Measurements from ENCODE around the gene TRIM4. TPM values are rescaled to one million over a fixed set of nuclear protein-coding genes. Genes with fewer than 3 reads are reported as not detected.

Gene TRIM4
- total and polyA plus RNA-seq, 4 donors, result 16.4 to 33.4 (median 22.5) TPM

DNA sequence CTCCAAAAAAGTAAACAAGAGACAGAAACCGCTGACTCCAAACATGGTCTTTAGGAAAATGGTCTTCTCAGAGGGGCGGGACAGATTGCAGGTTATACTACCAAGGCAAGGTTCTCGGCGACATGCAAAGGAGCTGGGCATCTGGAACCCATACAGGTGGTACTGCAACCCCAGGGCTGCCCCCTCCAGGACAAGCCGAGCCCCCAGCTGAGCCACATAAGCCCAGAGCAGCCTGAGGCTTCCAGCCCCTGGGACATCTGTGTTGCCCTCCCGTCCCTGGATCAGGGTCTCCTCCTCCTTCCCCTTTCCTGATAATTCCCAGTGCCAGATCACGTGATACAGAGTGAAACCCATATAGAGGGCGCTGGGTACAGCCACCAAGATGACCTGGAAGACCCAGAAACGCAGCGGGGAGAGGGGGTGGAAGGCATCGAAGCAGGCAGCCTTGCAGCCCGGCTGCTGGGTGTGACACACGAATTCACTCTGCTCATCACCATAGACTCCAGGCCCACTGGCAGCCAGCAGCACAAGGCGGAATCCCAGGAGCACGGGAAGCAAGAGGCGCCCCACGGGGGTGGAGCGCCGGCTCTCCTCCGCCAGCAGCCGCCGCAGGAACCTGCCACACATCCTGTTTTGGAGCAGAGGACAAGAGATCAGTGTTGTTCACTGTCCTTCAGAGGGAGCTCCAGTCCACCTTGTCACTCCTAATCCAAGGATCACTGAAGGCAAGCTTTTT, 9.8 kb upstream of the TRIM4 start, which contains the start of gene GJC3:
Gene GJC3 (minus strand): TSS at position 627 of the 736 bp plus-strand sequence. CDS start 0 bp downstream, at position 627.
- no peak within 1 kb of the TSS for H3K27ac ChIP-seq (ENCODE audit: low read depth in 1 of 2, low read length in 2 of 2)
- H3K27me3 ChIP-seq (ENCODE audit: control insufficient read depth in 1 of 2, insufficient read depth in 2 of 2, low read length in 1 of 2), result peaks cover 0 to 2% of the 10 kb centered on the region in 2 donors
- no peaks in the 10 kb centered on the region for H3K4me1 ChIP-seq (ENCODE audit: control insufficient read depth in 1 of 2, insufficient read depth in 2 of 2, low read length in 2 of 2)
- WGBS, 2 donors, result 20 to 21% methylated on average over 22 of the region's 22 CpGs
- no peak within 1 kb of the TSS for H3K4me3 ChIP-seq (ENCODE audit: low read length in 2 of 2)
- H3K9me3 ChIP-seq (ENCODE audit: control insufficient read depth, low read length), result peaks cover 3% of the 10 kb centered on the region
- H3K36me3 ChIP-seq (ENCODE audit: control insufficient read depth in 1 of 2, insufficient read depth in 2 of 2, low read length in 1 of 2), result no peaks in the 10 kb centered on the region
- DNase-seq (peak; percentile 56 to 76), ATAC-seq (ENCODE audit: low FRiP score) (peak; percentile 56)
- intact Hi-C loops (cut with DNase I), result no loop called here

DNA sequence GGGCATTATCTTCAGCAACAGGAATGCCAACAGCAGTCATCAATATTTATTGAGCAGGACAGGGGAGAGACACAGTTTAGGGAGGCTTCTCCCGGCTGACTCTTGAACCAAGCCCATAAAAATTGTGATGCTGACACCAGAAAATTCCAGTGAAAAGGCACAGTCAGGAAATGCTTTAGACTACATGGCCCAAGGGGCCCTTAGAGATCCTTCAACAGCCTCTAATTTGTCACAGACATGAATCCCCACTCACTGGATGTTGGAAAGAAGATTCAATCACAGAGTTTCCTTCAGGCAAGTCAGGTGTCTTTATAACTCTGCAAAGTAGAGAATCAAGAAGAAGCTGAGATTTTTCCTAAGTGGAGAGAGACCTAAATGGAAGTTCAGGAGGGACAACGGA, 8.9 kb upstream of the TRIM4 start:
- intact Hi-C loops (cut with DNase I), result no loop called here
- 37 to 48% methylated on average over 2 of the region's 2 CpGs for WGBS, 2 donors
- no peak for ATAC-seq (ENCODE audit: low FRiP score)

DNA sequence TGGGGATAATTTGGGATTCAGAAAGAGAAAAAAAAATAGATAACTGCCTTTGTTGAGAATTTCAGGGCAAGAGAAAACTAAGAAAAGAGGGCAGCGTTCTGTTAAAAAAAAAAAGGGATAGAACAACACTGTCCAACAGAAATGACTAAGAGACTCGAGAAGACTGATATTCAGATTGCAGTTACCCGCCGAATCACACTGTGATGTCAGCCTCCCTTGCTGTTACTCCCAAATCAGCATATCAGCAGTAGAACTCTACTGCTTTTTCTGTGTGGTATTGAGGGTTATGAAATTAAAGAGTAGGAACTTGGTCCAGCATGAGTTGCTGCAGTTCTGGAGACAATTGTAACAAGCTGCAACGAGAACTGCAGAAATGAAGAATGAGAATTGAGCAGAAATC, 8.2 kb upstream of the TRIM4 start:
- no peaks in the 10 kb centered on the region for H3K4me1 ChIP-seq (ENCODE audit: control insufficient read depth in 1 of 2, insufficient read depth in 2 of 2, low read length in 2 of 2)
- peaks cover 3% of the 10 kb centered on the region for H3K9me3 ChIP-seq (ENCODE audit: control insufficient read depth, low read length)
- H3K27ac ChIP-seq (ENCODE audit: low read depth in 1 of 2, low read length in 2 of 2), result no peak overlapping the region
- peaks cover 0 to 2% of the 10 kb centered on the region in 2 donors for H3K27me3 ChIP-seq (ENCODE audit: control insufficient read depth in 1 of 2, insufficient read depth in 2 of 2, low read length in 1 of 2)
- intact Hi-C loops (cut with DNase I), result no loop called here
- ATAC-seq (ENCODE audit: low FRiP score), result no peak
- WGBS, 2 donors, result 17 to 32% methylated on average over 5 of the region's 5 CpGs
- H3K4me3 ChIP-seq (ENCODE audit: low read length in 2 of 2), result no peak overlapping the region
- H3K36me3 ChIP-seq (ENCODE audit: control insufficient read depth in 1 of 2, insufficient read depth in 2 of 2, low read length in 1 of 2), result no peaks in the 10 kb centered on the region
- DNase-seq, result no peak

More for the DNA sequence above, 8.9 kb upstream of the TRIM4 start:
- Histone ChIP-seq H3K27me3 (ENCODE audit: control insufficient read depth in 1 of 2, insufficient read depth in 2 of 2, low read length in 1 of 2) (peaks cover 0 to 2% of the 10 kb centered on the region in 2 donors), H3K4me1 (ENCODE audit: control insufficient read depth in 1 of 2, insufficient read depth in 2 of 2, low read length in 2 of 2) (no peaks in the 10 kb centered on the region), H3K27ac (ENCODE audit: low read depth in 1 of 2, low read length in 2 of 2) (no peak overlapping the region), H3K36me3 (ENCODE audit: control insufficient read depth in 1 of 2, insufficient read depth in 2 of 2, low read length in 1 of 2) (no peaks in the 10 kb centered on the region), H3K9me3 (ENCODE audit: control insufficient read depth, low read length) (peaks cover 3% of the 10 kb centered on the region), H3K4me3 (ENCODE audit: low read length in 2 of 2) (no peak overlapping the region)
- no peak for DNase-seq

DNA sequence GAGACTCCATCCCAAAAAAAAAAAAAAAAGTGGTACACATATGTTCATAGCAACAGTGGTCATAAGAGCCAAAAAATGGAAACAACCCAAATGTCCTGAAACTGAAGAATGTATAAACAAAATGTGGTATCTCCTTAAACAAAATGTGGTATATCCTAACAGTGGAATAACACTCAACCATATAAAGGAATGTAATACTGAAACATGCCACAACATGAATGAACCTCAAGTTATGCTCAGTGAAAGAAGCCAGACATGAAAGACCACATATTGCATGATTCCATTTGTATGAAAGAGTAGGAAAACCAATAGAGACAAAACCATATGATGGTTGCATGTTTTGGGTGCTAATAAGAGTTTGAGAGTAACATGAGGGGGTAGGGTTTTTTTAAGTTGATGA, 7.0 kb upstream of the TRIM4 start:
- ATAC-seq (ENCODE audit: low FRiP score), result no peak
- Histone ChIP-seq H3K4me3 (ENCODE audit: low read length in 2 of 2) (no peak overlapping the region), H3K27ac (ENCODE audit: low read depth in 1 of 2, low read length in 2 of 2) (no peak overlapping the region), H3K36me3 (ENCODE audit: control insufficient read depth in 1 of 2, insufficient read depth in 2 of 2, low read length in 1 of 2) (no peaks in the 10 kb centered on the region), H3K4me1 (ENCODE audit: control insufficient read depth in 1 of 2, insufficient read depth in 2 of 2, low read length in 2 of 2) (no peaks in the 10 kb centered on the region), H3K9me3 (ENCODE audit: control insufficient read depth, low read length) (peaks cover 3% of the 10 kb centered on the region), H3K27me3 (ENCODE audit: control insufficient read depth in 1 of 2, insufficient read depth in 2 of 2, low read length in 1 of 2) (peaks cover 0 to 2% of the 10 kb centered on the region in 2 donors)
- DNase-seq, result no peak
- intact Hi-C loops (cut with DNase I), result no loop called here

DNA sequence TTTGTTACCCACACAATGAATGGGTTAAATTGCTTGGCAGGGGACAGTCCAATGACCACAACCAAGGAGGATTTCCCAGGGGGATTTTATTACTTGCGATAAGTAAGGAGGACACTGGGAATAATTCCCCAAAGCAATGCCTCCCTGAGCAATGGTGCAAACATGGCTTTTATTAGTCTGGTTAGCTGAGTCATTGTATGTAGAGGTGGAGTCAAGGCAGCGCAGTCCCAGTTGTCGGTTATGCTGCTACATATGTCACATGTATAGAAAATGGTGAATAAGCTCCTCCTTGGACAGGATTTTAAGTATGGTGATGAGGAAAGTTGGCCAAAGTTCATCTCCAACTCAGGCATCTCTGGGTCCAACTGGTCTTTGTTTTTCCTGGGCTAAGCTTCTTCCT, 3.9 kb upstream of the TRIM4 start:
- intact Hi-C loops (cut with DNase I), result no loop called here
- no peaks in the 10 kb centered on the region for H3K36me3 ChIP-seq (ENCODE audit: control insufficient read depth in 1 of 2, insufficient read depth in 2 of 2, low read length in 1 of 2)
- H3K4me1 ChIP-seq (ENCODE audit: control insufficient read depth in 1 of 2, insufficient read depth in 2 of 2, low read length in 2 of 2), result peaks cover 0 to under 1% of the 10 kb centered on the region in 2 donors
- H3K27ac ChIP-seq (ENCODE audit: low read depth in 1 of 2, low read length in 2 of 2), result no peak overlapping the region
- no peak for DNase-seq
- no peak for ATAC-seq (ENCODE audit: low FRiP score)
- H3K4me3 ChIP-seq (ENCODE audit: low read length in 2 of 2), result no peak overlapping the region
- peaks cover 1% of the 10 kb centered on the region for H3K9me3 ChIP-seq (ENCODE audit: control insufficient read depth, low read length)
- no peaks in the 10 kb centered on the region for H3K27me3 ChIP-seq (ENCODE audit: control insufficient read depth in 1 of 2, insufficient read depth in 2 of 2, low read length in 1 of 2)
- 85% methylated on average over 3 of the region's 3 CpGs for WGBS, 2 donors

DNA sequence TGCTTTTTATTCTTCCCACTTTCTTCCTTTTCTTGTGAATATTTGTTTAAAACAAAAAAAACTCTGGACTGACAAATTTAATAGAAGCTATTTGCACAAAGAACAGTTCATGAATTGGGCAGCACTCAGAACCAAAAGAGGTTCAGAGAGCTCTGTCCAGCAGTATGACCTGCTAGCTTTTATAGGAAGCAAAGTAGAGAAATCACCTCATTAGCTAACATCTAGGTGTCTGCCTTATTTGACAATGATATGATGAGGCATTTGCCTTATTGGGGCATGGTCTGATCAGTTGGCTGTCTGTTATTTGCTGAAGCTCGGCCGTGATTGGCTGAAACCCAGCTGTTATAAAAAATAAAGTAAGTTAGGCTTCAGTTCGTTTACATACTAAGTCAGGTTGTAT, 819 bp upstream of the TRIM4 start:
- Histone ChIP-seq H3K36me3 (ENCODE audit: control insufficient read depth in 1 of 2, insufficient read depth in 2 of 2, low read length in 1 of 2) (no peaks in the 10 kb centered on the region), H3K27me3 (ENCODE audit: control insufficient read depth in 1 of 2, insufficient read depth in 2 of 2, low read length in 1 of 2) (no peaks in the 10 kb centered on the region), H3K27ac (ENCODE audit: low read depth in 1 of 2, low read length in 2 of 2) (no peak overlapping the region), H3K9me3 (ENCODE audit: control insufficient read depth, low read length) (no peaks in the 10 kb centered on the region), H3K4me1 (ENCODE audit: control insufficient read depth in 1 of 2, insufficient read depth in 2 of 2, low read length in 2 of 2) (peaks cover 0 to 3% of the 10 kb centered on the region in 2 donors), H3K4me3 (ENCODE audit: low read length in 2 of 2) (peak overlapping the region in 1 of 2 donors; percentile 24)
- DNase-seq (no peak), ATAC-seq (ENCODE audit: low FRiP score) (no peak)
- intact Hi-C loops (cut with DNase I), result no loop called here
- 60 to 64% methylated on average over 3 of the region's 3 CpGs for WGBS, 2 donors

DNA sequence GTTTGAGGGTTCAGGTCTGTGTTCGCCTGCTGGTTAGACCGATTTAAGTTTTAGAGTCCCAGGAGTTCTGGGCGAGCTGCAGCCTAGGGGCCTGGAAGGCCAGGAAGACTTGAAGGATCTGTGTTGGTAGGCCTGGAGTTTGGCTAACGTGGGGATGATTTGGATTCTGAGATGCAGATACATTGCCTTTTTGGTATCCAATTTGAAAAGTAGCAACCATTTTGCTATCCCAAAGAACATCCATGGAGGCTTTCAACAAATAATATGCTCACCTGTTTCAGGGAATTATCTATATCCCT, 433 bp upstream of the TRIM4 start:
- ATAC-seq (ENCODE audit: low FRiP score), result no peak
- intact Hi-C loops (cut with DNase I), result loop anchor here in 1 of 2 donors (10.0 kb wide), 1 partner anchor 75 kb away; no protein-coding TSS in a partner anchor
- Histone ChIP-seq H3K27ac (ENCODE audit: low read depth in 1 of 2, low read length in 2 of 2) (peak overlapping the region in 1 of 2 donors; percentile 28), H3K4me3 (ENCODE audit: low read length in 2 of 2) (peak overlapping the region; percentile 24 to 44), H3K27me3 (ENCODE audit: control insufficient read depth in 1 of 2, insufficient read depth in 2 of 2, low read length in 1 of 2) (no peaks in the 10 kb centered on the region), H3K9me3 (ENCODE audit: control insufficient read depth, low read length) (no peaks in the 10 kb centered on the region), H3K4me1 (ENCODE audit: control insufficient read depth in 1 of 2, insufficient read depth in 2 of 2, low read length in 2 of 2) (peaks cover 0 to 3% of the 10 kb centered on the region in 2 donors), H3K36me3 (ENCODE audit: control insufficient read depth in 1 of 2, insufficient read depth in 2 of 2, low read length in 1 of 2) (no peaks in the 10 kb centered on the region)
- WGBS, 2 donors, result 57% methylated on average over 4 of the region's 4 CpGs
- no peak for DNase-seq

DNA sequence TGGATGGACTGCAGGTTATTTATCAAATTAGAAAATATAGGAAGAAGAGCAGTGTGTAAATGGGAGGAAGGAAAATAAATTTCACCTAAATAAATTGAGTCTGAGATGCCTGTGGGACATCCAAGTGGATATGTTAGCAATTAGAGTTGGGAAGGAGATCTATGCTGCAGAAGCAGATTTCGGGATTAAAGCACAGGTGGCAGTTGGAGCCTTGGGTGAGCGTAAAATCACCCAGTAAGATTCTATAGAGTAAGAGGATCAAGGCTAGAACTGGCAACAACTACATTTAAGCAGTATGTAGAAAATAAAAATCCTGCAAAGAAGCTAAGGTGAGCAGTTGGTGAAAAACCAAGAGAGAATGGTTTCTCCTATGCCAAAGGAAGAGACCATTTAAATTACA, 8.4 kb downstream of the TRIM4 start:
- no peak for DNase-seq
- intact Hi-C loops (cut with DNase I), result loop anchor here (5.0 to 10.0 kb wide), 2 partner anchors 81 to 84 kb away; no protein-coding TSS in a partner anchor
- Histone ChIP-seq H3K4me1 (ENCODE audit: control insufficient read depth in 1 of 2, insufficient read depth in 2 of 2, low read length in 2 of 2) (no peaks in the 10 kb centered on the region), H3K4me3 (ENCODE audit: low read length in 2 of 2) (no peak overlapping the region), H3K36me3 (ENCODE audit: control insufficient read depth in 1 of 2, insufficient read depth in 2 of 2, low read length in 1 of 2) (peaks cover 0 to 5% of the 10 kb centered on the region in 2 donors), H3K27me3 (ENCODE audit: control insufficient read depth in 1 of 2, insufficient read depth in 2 of 2, low read length in 1 of 2) (no peaks in the 10 kb centered on the region), H3K9me3 (ENCODE audit: control insufficient read depth, low read length) (no peaks in the 10 kb centered on the region), H3K27ac (ENCODE audit: low read depth in 1 of 2, low read length in 2 of 2) (no peak overlapping the region)
- no peak for ATAC-seq (ENCODE audit: low FRiP score)
- 96 to 98% methylated on average over 2 of the region's 2 CpGs for WGBS, 2 donors

DNA sequence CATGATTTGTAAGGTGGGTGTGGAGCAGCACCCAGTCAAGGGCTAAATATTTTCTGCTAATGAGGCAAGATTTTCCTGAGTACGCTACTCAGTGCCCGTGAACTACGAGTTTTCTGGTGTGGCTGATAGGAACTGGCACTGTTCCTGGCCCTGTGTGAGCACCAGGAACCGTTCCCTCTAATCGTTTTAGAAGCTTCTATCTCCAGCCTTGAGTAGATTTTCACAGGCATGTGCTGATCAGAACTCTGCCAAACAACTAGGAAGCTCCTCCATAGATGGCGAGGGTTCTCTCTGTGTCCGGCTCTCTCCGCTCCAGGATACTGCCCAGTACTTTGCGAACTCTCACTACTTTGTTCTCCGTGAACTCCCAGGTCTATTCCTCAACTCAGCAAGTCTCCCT, 17.7 kb downstream of the TRIM4 start:
- WGBS, 2 donors, result 96 to 97% methylated on average over 10 of the region's 10 CpGs
- H3K27me3 ChIP-seq (ENCODE audit: control insufficient read depth in 1 of 2, insufficient read depth in 2 of 2, low read length in 1 of 2), result no peaks in the 10 kb centered on the region
- H3K36me3 ChIP-seq (ENCODE audit: control insufficient read depth in 1 of 2, insufficient read depth in 2 of 2, low read length in 1 of 2), result peaks cover 11 to 13% of the 10 kb centered on the region in 2 donors
- H3K4me1 ChIP-seq (ENCODE audit: control insufficient read depth in 1 of 2, insufficient read depth in 2 of 2, low read length in 2 of 2), result no peaks in the 10 kb centered on the region
- H3K9me3 ChIP-seq (ENCODE audit: control insufficient read depth, low read length), result no peaks in the 10 kb centered on the region
- intact Hi-C loops (cut with DNase I), result no loop called here
- no peak overlapping the region for H3K27ac ChIP-seq (ENCODE audit: low read depth in 1 of 2, low read length in 2 of 2)
- DNase-seq (no peak), ATAC-seq (ENCODE audit: low FRiP score) (no peak)
- H3K4me3 ChIP-seq (ENCODE audit: low read length in 2 of 2), result no peak overlapping the region
